GM23248 (cell line): Measurements from ENCODE around the gene TMEM174. TPM values are rescaled to one million over a fixed set of nuclear protein-coding genes. Genes with fewer than 3 reads are reported as not detected.
"Not testable (repeated sequence)": the region's sequence is repeated elsewhere in the genome, so short reads cannot be mapped to it uniquely, and the experiment has no call there.

ENCODE experiments used
- DNase-seq: peaks from one replicate; pipeline ENCODE4 v3.0.0-alpha.2; 2015
- H2AFZ ChIP-seq: fragments of 200-600 bp; sonication (generic); 2 replicates; pipeline ENCODE4 v1.6.1; 2016; ENCODE audit warnings: antibody characterized with exemption
- H3F3A ChIP-seq: fragments of 200-600 bp; sonication (generic); 2 replicates; pipeline ENCODE4 v1.6.1; 2016; ENCODE audit warnings: mild to moderate bottlenecking, antibody characterized with exemption, mixed run types; ENCODE audit not compliant: insufficient read depth
- H3K27ac ChIP-seq: fragments of 200-600 bp; sonication (generic); 2 replicates; pipeline ENCODE4 v1.5.1; 2016; ENCODE audit warnings: mild to moderate bottlenecking
- H3K27me3 ChIP-seq: fragments of 200-600 bp; sonication (generic); replicated peaks from 2 replicates; pipeline ENCODE4 v1.6.1; 2016; ENCODE audit warnings: mild to moderate bottlenecking; ENCODE audit not compliant: insufficient read depth
- H3K36me3 ChIP-seq: fragments of 200-600 bp; sonication (generic); 2 replicates; pipeline ENCODE4 v1.6.1; 2016; ENCODE audit warnings: low read depth, mild to moderate bottlenecking
- H3K4me1 ChIP-seq: fragments of 200-600 bp; sonication (generic); 2 replicates; pipeline ENCODE4 v1.6.1; 2016; ENCODE audit warnings: mild to moderate bottlenecking; ENCODE audit not compliant: insufficient read depth
- H3K4me2 ChIP-seq: fragments of 200-600 bp; sonication (generic); one replicate; pipeline ENCODE4 v1.6.1; 2016; ENCODE audit warnings: mild to moderate bottlenecking; ENCODE audit not compliant: unreplicated experiment
- H3K4me3 ChIP-seq: fragments of 200-600 bp; sonication (generic); 2 replicates; pipeline ENCODE4 v1.5.1; 2016; ENCODE audit warnings: mild to moderate bottlenecking
- H3K79me2 ChIP-seq: fragments of 200-600 bp; sonication (generic); 2 replicates; pipeline ENCODE4 v1.6.1; 2016; ENCODE audit warnings: mild to moderate bottlenecking; ENCODE audit not compliant: insufficient read depth
- H3K9ac ChIP-seq: fragments of 200-600 bp; sonication (generic); 2 replicates; pipeline ENCODE4 v1.6.1; 2016; ENCODE audit warnings: mild to moderate bottlenecking
- H3K9me2 ChIP-seq: fragments of 200-600 bp; sonication (generic); 2 replicates; pipeline ENCODE4 v1.6.1; 2016; ENCODE audit warnings: mixed run types, mild to moderate bottlenecking, moderate library complexity; ENCODE audit not compliant: insufficient read depth
- H3K9me3 ChIP-seq: fragments of 200-600 bp; sonication (generic); one replicate; pipeline ENCODE4 v1.6.1; 2017; ENCODE audit warnings: low read depth
- H4K20me1 ChIP-seq: fragments of 200-600 bp; sonication (generic); 2 replicates; pipeline ENCODE4 v1.6.0; 2016; ENCODE audit not compliant: insufficient read depth
- EZH2 ChIP-seq: fragments of 200-600 bp; sonication (generic); IDR thresholded peaks from 2 replicates; pipeline ENCODE4 v1.6.1; 2018; ENCODE audit warnings: antibody characterized with exemption, mild to moderate bottlenecking; ENCODE audit not compliant: insufficient read depth, poor library complexity, severe bottlenecking
- EZH2phosphoT487 ChIP-seq: fragments of 200-600 bp; sonication (generic); IDR thresholded peaks from 2 replicates; pipeline ENCODE4 v1.6.1; 2018; ENCODE audit warnings: antibody characterized with exemption, moderate library complexity, mild to moderate bottlenecking, low read depth; ENCODE audit not compliant: insufficient read depth
- WGBS, 2 experiments: methylation state at CpG; one replicate each; pipeline ENCODE4 v1.1.6; 2015 to 2017; ENCODE audit warnings: low lambda C conversion rate in 2 of 2, low coverage in 1 of 2; ENCODE audit errors: missing lambda C conversion rate in 2 of 2; 5-methylcytosine and 5-hydroxymethylcytosine counted together
- in situ Hi-C: fragments of 300-500 bp; cut with MboI; formaldehyde crosslinking; loops from 2 replicates; pipeline ENCODE4 v1.15.0; 2020
- polyA plus RNA-seq: library from polyadenylated mRNA; unstranded; fragments of >200 nt; fragmentation: Nextera tagmentation; extraction: Ambion mirVana; gene quantifications from 2 replicates; pipeline ENCODE4 v1.2.1, GENCODE V29; 2016
- total RNA-seq: library from RNA; depleted of rRNA; stranded (reverse); fragments of >200 nt; shearing (Covaris generic); gene quantifications from 2 replicates; pipeline ENCODE4 v1.2.3, GENCODE V29; 2014; rRNA removed

The TMEM174 gene
- total and polyA plus RNA-seq, 2 experiments from 2014 or later = not detected

DNA sequence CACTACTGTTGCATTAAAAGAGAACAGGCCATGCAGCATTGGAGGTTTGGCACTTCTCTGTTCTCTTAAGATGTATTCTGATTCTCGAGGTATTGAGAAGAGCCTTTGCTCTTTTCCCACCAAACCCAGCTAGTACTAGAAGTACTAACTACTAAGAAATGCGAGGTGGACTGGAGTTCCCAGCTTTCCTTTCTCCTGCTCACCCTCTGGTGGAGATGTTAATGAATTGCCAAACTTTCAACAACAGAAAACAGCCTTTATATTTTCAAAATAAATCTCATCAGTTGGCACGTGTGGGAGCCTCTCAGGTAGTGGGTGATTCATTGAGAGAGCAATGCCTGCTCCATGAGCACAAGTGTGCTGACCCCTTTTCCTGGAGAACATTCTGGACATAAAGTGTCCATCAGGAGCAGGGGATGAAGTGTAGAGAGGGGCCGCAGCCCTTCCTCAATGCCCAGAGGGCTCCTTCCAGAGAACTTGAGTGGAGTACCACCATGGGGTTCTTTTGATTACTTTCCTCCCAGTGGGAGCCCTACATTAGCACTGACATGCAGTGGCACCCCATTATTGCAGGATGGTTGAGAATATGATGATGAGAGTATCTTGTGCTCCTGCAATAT is 45.7 kb downstream of the TMEM174 start:
- Histone ChIP-seq H2AFZ (no peak overlapping the region), H3K27me3 (no peaks in the 10 kb centered on the region), H3K79me2 (no peaks in the 10 kb centered on the region), H3K27ac (no peak overlapping the region), H4K20me1 (no peaks in the 10 kb centered on the region), H3K9me3 (no peaks in the 10 kb centered on the region), H3F3A (peaks cover 11% of the 10 kb centered on the region), H3K4me1 (peaks cover 4% of the 10 kb centered on the region), H3K9ac (no peak overlapping the region), H3K36me3 (no peaks in the 10 kb centered on the region), H3K4me2 (no peak overlapping the region), H3K9me2 (no peaks in the 10 kb centered on the region), H3K4me3 (no peak overlapping the region)
- TF ChIP-seq EZH2 = no peak
- no peak for TF ChIP-seq EZH2phosphoT487
- WGBS, 2 experiments = 68 to 77% methylated on average over 4 of the region's 4 CpGs
- peak; percentile 82 for DNase-seq
- in situ Hi-C loops = loop anchor here (5.0 kb wide), 1 partner anchor 224 kb away; no protein-coding TSS in a partner anchor

DNA sequence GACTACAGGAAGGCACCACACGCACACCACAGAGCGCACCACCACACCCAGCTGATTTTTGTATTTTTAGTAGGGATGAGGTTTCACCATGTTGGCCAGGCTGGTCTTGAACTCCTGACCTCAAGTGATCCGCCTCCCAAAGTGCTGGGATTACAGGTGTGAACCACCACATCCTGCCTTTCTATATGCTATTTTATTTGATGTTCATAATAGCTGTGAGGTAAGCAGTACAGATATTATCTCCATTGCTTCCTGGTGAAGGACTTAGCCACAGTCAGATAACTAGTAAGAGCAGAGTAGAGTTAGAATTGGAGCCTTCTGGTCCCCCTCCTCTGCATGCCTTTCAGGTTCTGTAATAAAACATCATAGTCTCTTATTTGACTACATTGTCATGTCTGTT is 46.3 kb downstream of the TMEM174 start:
- not testable (repeated sequence) for H3K79me2 ChIP-seq, DNase-seq, H3K27me3 ChIP-seq, H3K36me3 ChIP-seq, H2AFZ ChIP-seq, H3K4me2 ChIP-seq, H3K9me2 ChIP-seq, H3K9me3 ChIP-seq, H4K20me1 ChIP-seq, H3K4me1 ChIP-seq, H3K27ac ChIP-seq, H3K4me3 ChIP-seq, H3K9ac ChIP-seq
- H3F3A ChIP-seq = peaks cover 11% of the 10 kb centered on the region
- in situ Hi-C loops = loop anchor here (5.0 kb wide), 1 partner anchor 223 kb away; no protein-coding TSS in a partner anchor
- WGBS, 2 experiments = 94 to 98% methylated on average over 3 of the region's 3 CpGs

DNA sequence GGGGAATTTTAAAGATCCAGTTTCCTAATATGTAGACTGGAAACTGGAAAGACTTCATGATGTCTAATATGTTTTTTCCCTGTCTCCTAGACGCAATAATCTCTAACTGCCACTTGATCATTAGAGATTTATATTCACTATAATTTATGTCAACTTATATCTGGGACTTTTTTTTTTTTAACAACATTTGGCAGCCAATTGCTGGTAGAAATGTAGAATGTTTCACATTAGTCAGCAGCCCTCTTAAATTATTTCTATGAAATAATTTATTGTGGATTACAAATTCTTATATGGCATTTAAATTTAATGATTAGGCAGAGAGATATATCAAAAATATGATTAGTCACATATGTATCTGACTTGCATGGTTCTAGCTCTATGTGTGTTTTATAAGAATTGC is 48.2 kb downstream of the TMEM174 start:
- Histone ChIP-seq H4K20me1 (no peaks in the 10 kb centered on the region), H3K27ac (no peak overlapping the region), H3K9ac (no peak overlapping the region), H2AFZ (no peak overlapping the region), H3F3A (peaks cover 11% of the 10 kb centered on the region; the same call in 1 of the 2 replicates), H3K4me1 (no peaks in the 10 kb centered on the region), H3K4me2 (no peak overlapping the region), H3K36me3 (no peaks in the 10 kb centered on the region), H3K9me3 (no peaks in the 10 kb centered on the region), H3K4me3 (no peak overlapping the region), H3K79me2 (no peaks in the 10 kb centered on the region), H3K9me2 (no peaks in the 10 kb centered on the region), H3K27me3 (no peaks in the 10 kb centered on the region)
- 95 to 100% methylated on average over 1 of the region's 1 CpG for WGBS, 2 experiments
- in situ Hi-C loops = no loop called here
- no peak for TF ChIP-seq EZH2
- TF ChIP-seq EZH2phosphoT487 = no peak
- DNase-seq = no peak

DNA sequence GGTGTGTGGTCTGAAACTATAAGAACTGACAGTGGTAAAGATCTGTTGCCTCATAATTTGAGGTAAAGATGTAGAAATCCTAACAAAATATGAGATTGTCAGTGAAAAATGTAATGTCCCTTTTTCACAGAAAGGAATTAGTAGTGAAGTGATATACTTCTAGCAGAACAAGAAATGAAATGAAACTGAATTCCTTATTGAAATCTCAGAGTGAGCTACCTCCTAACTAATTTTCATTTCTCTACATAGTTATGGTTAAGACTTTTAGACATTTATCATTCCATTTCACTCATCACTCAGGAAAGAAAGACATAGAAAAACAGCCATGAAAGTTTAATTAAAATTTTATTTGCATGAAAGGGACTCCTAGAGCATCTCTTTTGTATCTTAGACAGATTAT is 48.7 kb downstream of the TMEM174 start:
- no peaks in the 10 kb centered on the region for H3K9me2 ChIP-seq
- H3K4me2 ChIP-seq = no peak overlapping the region
- H3K36me3 ChIP-seq = no peaks in the 10 kb centered on the region
- no peak overlapping the region for H3K4me3 ChIP-seq
- in situ Hi-C loops = no loop called here
- no peak overlapping the region for H3K27ac ChIP-seq
- no peaks in the 10 kb centered on the region for H3K4me1 ChIP-seq
- no peaks in the 10 kb centered on the region for H3K9me3 ChIP-seq
- H2AFZ ChIP-seq = 0 out of 2 replicates have a peak overlapping the region, but pooled peaks have one; percentile 7
- H3K9ac ChIP-seq = no peak overlapping the region
- H3K27me3 ChIP-seq = no peaks in the 10 kb centered on the region
- no peaks in the 10 kb centered on the region for H3K79me2 ChIP-seq
- peaks cover 11% of the 10 kb centered on the region; the same call in 1 of the 2 replicates for H3F3A ChIP-seq
- DNase-seq = no peak
- TF ChIP-seq EZH2 (no peak), EZH2phosphoT487 (no peak)
- no peaks in the 10 kb centered on the region for H4K20me1 ChIP-seq

DNA sequence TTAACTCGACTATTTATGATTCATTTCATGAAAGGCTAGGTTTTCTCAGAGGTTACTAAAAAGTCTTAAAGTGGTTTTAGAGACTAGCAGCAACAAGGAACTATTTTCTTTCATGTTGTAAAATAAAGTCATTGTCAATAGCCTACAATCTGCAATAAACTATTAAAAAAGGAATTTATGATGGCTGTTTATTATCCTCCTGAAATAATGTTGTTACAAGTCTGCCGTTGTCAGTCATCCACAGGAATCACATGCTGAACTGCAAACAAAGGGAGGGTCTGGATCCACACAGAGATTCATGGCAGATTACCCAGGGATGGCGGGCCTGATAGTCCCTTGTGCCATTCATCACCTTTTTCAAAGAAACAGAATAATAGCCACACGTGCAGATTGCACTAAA is 49.2 kb downstream of the TMEM174 start:
- in situ Hi-C loops = no loop called here

More for the DNA sequence above, 49.2 kb downstream of the TMEM174 start:
- no peaks in the 10 kb centered on the region for H3K9me2 ChIP-seq
- no peaks in the 10 kb centered on the region for H4K20me1 ChIP-seq
- no peak overlapping the region for H3K9ac ChIP-seq
- H3K27ac ChIP-seq = no peak overlapping the region
- WGBS, 2 experiments = 62 to 79% methylated on average over 4 of the region's 4 CpGs
- H3K9me3 ChIP-seq = no peaks in the 10 kb centered on the region
- no peak overlapping the region for H3K4me3 ChIP-seq
- no peaks in the 10 kb centered on the region for H3K27me3 ChIP-seq
- 0 out of 2 replicates have a peak overlapping the region, but pooled peaks have one; percentile 7 for H2AFZ ChIP-seq
- TF ChIP-seq EZH2phosphoT487 (no peak), EZH2 (no peak)
- no peaks in the 10 kb centered on the region for H3K79me2 ChIP-seq
- no peaks in the 10 kb centered on the region for H3K4me1 ChIP-seq
- H3K4me2 ChIP-seq = no peak overlapping the region
- no peaks in the 10 kb centered on the region for H3K36me3 ChIP-seq
- peaks cover 11% of the 10 kb centered on the region; the same call in 1 of the 2 replicates for H3F3A ChIP-seq
- DNase-seq = no peak

Other genes with a start within 250 kb of the TMEM174 start
- gene FCHO2, start 217.2 kb upstream of the TMEM174 start, total RNA-seq = 18.6 and 25.8 TPM in 2 replicates
- 13.5 and 13.8 TPM in 2 replicates for gene FCHO2, start 217.2 kb upstream of the TMEM174 start, polyA plus RNA-seq
- gene TMEM171, start 52.6 kb upstream of the TMEM174 start, total RNA-seq = 5.8 and 6.7 TPM in 2 replicates
- gene TMEM171, start 52.6 kb upstream of the TMEM174 start, polyA plus RNA-seq = 11.0 and 12.3 TPM in 2 replicates